GM12865 (cell line): ENCODE data around the gene PLXDC2.

Experiments used
- DNase-seq: peaks from one replicate; pipeline ENCODE4 v3.0.0; 2010; ENCODE audit warnings: low read depth
- H3K4me3 ChIP-seq: 2 replicates; pipeline ENCODE4 v1.5.1; 2011; ENCODE audit warnings: mild to moderate bottlenecking, low read depth, low read length, control low read depth
- TF ChIP-seq, protein P1 (sequence below): IDR thresholded peaks from 2 replicates; pipeline ENCODE4 v1.5.1; 2011; ENCODE audit warnings: low read length, control low read depth, low read depth, inconsistent platforms; ENCODE audit not compliant: insufficient read depth; ENCODE audit errors: missing control alignments

PLXDC2 gene

DNA sequence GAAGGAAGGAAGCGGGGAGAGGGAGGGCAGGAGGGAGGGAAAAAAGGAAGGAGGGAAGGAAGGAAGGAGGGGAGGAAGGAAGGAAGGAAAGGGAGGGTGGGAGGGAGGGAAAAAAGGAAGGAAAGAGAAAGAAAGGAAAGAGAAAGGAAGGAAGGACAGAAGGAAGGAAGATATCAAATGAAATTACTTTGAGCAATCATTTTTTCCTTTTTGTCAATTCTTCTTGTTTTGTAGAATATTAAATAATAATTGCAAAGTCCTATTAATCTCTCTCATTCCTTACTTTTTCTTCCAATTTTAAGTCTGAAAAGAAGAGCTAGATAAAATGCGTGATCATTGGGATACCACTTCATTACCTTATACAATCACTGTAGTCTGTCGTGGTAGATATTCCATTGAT, 117.5 kb downstream of the PLXDC2 start:
- H3K4me3 ChIP-seq: no peak overlapping the region
- DNase-seq: no peak
- TF ChIP-seq, protein P1, sequence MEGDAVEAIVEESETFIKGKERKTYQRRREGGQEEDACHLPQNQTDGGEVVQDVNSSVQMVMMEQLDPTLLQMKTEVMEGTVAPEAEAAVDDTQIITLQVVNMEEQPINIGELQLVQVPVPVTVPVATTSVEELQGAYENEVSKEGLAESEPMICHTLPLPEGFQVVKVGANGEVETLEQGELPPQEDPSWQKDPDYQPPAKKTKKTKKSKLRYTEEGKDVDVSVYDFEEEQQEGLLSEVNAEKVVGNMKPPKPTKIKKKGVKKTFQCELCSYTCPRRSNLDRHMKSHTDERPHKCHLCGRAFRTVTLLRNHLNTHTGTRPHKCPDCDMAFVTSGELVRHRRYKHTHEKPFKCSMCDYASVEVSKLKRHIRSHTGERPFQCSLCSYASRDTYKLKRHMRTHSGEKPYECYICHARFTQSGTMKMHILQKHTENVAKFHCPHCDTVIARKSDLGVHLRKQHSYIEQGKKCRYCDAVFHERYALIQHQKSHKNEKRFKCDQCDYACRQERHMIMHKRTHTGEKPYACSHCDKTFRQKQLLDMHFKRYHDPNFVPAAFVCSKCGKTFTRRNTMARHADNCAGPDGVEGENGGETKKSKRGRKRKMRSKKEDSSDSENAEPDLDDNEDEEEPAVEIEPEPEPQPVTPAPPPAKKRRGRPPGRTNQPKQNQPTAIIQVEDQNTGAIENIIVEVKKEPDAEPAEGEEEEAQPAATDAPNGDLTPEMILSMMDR: no peak

DNA sequence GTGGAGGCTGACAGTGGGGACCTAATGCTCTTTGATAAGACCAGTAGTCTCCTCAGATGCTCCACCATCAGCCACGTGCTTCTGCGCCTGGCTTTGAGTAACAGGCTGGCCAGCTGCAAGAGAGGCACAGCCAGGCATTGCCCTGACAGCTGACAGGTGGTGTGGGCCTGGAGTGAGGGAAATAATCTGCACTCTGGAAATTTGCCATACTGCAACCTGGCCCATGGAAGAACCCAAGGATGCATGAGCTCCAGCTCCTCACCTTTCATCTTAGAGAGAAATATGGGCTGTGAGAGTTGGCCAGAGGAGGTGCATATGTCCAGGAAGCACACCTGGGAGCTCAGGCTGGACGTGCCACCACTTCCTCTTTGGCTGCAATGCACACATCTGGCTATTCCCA, 118.9 kb downstream of the PLXDC2 start:
- DNase-seq: no peak
- H3K4me3 ChIP-seq: no peak overlapping the region
- TF ChIP-seq, protein P1: no peak

DNA sequence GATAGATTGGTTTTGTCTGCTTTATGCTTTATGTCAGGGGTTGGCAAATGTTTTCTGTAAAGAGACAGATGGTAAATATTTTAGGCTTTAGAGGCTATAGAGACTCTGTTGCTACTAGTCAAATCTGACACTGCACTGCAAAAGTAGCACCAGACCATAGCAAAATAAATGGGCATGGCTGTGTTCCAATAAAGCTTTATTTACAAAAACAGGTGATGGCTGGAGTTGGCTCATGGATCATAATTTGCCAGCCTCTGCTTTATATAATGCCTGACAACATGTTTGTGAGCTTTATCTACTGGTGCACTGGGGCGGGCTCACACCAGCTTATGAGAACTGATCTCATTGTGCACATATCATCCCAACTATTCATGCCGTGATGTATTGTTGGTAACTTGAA, 120.1 kb downstream of the PLXDC2 start:
- no peak for DNase-seq
- TF ChIP-seq, protein P1: no peak
- H3K4me3 ChIP-seq: no peak overlapping the region

DNA sequence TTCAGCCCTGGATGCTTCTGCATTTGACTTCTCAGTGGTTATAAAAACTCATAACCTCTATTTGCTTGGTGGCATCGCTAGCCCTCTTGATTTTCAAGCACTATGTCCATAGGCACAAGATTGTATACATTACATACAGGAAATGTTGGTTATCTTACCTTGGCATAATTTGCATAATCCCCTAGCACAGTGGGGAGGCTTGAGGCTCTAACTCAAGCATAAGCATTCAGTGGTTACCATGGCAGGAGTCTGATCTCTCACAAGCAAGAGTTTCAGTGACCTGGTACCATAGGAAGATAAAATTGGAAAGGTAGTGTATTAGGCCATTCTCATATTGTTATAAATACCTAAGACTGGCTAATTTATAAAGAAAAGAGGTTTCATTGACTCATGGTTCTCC, 121.8 kb downstream of the PLXDC2 start:
- H3K4me3 ChIP-seq: no peak overlapping the region
- TF ChIP-seq, protein P1: no peak
- DNase-seq: no peak

DNA sequence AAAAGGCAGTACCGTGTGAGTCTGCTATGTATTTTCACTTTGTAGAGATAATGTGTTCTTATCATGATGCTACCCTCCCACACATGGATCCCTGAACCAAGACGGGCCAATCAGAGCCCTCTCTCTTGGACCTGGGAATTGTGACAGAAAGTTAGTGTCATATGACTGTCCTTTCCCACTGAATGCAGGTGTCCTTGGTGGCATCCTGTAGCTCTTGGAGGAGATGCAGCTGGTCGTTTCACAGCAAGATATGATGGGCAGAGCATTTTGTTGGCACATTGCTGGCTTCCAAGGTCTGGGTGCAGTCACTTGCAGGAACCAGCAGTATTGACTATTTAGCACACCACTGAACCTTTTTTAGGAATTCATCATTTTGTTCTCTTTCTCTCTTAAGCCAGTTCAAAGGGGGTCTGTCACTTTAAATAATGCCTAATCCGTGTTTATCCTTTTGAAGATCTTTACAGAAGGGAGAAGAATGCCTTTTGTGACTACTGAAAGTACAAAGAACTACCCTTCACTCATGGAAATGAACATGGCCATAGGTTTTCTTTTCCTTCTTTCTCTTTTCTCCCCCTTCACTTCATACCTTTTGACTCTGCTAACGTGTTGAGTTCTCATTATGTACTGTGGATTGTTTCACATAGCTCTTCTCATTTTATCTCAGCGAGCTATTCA, 125.1 kb downstream of the PLXDC2 start:
- no peak for DNase-seq
- TF ChIP-seq, protein P1: no peak
- no peak overlapping the region for H3K4me3 ChIP-seq

DNA sequence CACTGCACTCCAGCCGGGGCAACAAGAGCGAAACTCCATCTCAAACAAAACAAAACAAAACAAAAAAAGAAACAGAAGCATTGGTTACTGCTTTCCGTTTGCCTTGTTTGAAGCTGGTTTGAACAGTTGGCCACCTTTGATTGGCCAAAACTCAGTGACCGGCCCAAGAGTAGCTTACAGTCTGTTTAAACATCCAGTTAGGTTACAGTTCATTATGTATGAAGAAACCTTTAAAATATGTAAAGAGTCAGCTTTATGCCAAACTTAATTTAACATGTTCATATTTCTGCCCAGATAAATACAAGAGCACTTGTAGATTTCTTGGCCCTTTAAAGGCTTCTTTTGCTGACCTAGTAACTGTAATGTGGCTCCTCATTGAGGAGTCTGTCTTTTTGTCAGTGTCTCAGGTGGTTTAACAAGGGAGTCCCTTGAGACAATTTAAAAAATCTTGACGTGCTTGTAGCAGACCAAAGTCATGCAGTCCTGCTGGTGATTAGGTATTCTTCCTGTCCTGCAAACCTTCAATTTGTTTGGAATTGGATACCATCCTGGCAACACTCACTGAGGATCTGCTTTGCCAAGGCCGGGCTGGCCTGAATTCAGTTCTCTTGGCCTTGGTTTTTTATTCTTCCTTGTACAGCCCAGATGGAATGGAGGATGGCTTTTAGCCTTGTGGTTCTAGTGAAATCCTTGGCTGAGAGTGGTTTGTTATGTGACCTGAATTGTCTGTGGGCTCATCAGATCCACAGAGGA, 128.9 kb downstream of the PLXDC2 start:
- no peak overlapping the region for H3K4me3 ChIP-seq
- TF ChIP-seq, protein P1: no peak
- no peak for DNase-seq

DNA sequence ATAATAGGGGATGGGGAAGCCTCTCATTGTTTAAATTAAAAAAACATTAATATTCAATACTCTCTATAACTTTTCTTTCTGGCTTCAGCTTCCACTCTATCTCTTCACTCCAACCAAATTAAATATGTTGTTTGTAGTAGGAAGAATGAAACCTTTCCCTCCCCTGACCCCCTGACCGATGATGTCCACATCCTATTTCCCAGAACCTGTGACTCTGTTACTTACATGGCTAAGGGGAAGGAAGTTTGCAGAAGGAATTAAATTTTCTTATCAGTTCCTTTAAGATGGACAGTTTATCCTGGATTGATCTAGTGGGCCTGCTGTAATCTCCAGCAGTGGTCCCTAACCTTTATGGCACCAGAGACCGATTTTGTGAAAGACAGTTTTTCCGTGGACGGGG, 130.0 kb downstream of the PLXDC2 start:
- DNase-seq: no peak
- TF ChIP-seq, protein P1: no peak
- no peak overlapping the region for H3K4me3 ChIP-seq
